Breast epithelium (tissue), 4 donors: Measurements from ENCODE around the gene MX2. TPM values are rescaled to one million over a fixed set of nuclear protein-coding genes. Genes with fewer than 3 reads are reported as not detected.

Experiments used
- DNase-seq, 2 donors: peaks; one replicate each; pipeline ENCODE4 v3.0.0-alpha.2; 2019; ENCODE audit warnings: low spot score in 2 of 2
- H3K27ac ChIP-seq, 2 donors: fragments of 200-600 bp; sonication (generic) in 1 of 2; one replicate each; pipeline ENCODE4 v1.5.1; 2016 to 2019; ENCODE audit warnings: mild to moderate bottlenecking in 1 of 2
- H3K27me3 ChIP-seq, 2 donors: fragments of 200-600 bp; sonication (generic) in 1 of 2; one replicate each; pipeline versions ENCODE4 v1.5.1 to v1.6.0; 2017 to 2019; ENCODE audit warnings: control low read depth in 1 of 2, mild to moderate bottlenecking in 1 of 2
- H3K36me3 ChIP-seq: fragments of 200-600 bp; one replicate; pipeline ENCODE4 v1.5.1; 2019
- H3K4me1 ChIP-seq, 2 donors: fragments of 200-600 bp; sonication (generic); one replicate each; pipeline ENCODE4 v1.5.1; 2016 to 2019; ENCODE audit warnings: control low read depth in 1 of 2
- H3K4me3 ChIP-seq, 3 donors: fragments of 200-600 bp; sonication (generic); 1 replicate in 2 of 3; 2 replicates in 1 of 3; pipeline ENCODE4 v1.5.1; 2016 to 2019; ENCODE audit warnings: mild to moderate bottlenecking in 3 of 3, moderate library complexity in 2 of 3
- H3K9me3 ChIP-seq, 2 donors: fragments of 200-600 bp; sonication (generic) in 1 of 2; one replicate each; pipeline ENCODE4 v1.5.1; 2016 to 2019; ENCODE audit warnings: control low read depth in 1 of 2
- POLR2A ChIP-seq: fragments of 450-650 bp; IDR thresholded peaks from one replicate; pipeline ENCODE4 v1.6.1; 2016; ENCODE audit warnings: antibody characterized with exemption, mild to moderate bottlenecking, moderate library complexity
- POLR2AphosphoS5 ChIP-seq, 3 donors: sonication (generic); formaldehyde crosslinking; IDR thresholded peaks; one replicate each; pipeline ENCODE4 v1.6.1; 2017; ENCODE audit warnings: antibody characterized with exemption in 3 of 3
- intact Hi-C: fragments of 100-400 bp; cut with DNase I; formaldehyde crosslinking; loops from one replicate; pipeline ENCODE4 v1.15.1; 2023; ENCODE audit warnings: low total_unique reads
- total RNA-seq, 3 donors: library from RNA; depleted of rRNA; stranded (reverse); fragments of >200 nt; gene quantifications; one replicate each; pipeline ENCODE4 v1.1.0, GENCODE V29; 2016
- TF ChIP-seq, protein P1 (sequence below), 3 donors: fragments of 450-650 bp; IDR thresholded peaks; one replicate each; pipeline ENCODE4 v1.5.1; 2016 to 2017; ENCODE audit warnings: antibody characterized with exemption in 3 of 3, mild to moderate bottlenecking in 3 of 3, moderate library complexity in 3 of 3

Gene MX2
- total RNA-seq, 3 donors from 2014 or later, result 8.9 to 31.5 (median 29.4) TPM

DNA sequence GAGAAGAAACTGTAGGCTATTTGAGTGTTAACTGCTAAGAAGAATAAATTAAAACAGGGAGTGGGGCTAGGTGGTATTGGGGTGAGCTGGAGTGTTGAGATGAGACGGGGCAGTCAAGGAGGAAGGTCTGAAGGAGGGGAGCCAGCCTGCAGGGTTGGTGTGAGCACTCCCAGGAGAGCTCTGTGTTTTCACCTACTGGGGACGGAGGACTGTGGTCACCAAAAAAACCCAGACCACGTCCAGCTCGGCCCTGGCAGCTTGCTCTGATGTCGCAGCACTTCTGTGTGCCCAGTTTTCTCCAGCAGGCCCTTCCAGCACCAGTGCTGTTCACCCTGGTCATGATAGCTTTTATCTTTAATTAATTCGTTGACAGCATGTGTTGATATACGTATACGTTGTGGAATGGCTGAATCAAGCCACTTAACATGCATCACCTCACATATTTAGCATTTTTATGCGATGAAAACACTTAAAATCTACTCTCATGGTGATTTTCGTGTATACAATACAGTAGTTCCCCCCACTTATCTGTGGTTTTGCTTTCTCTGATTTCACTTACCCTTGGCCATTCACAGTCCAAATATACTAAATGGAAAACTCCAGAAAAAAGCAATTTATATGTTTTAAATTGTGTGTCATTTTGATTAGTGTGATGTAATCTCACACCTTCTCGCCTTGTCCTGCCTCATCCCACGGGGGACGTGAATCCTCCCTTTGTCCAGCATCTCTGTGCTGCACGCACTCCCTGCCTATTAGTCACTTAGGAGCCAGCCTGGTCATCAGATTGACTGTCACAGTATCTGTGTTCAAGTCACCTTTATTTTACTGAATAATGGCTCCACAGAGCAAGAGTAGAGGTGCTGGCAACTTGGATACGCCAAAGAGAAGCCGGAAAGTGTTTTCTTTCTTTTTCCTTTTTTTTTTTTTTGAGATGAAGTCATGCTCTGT lies 32.9 kb upstream of the MX2 start:
- Histone ChIP-seq H3K27me3 (no peaks in the 10 kb centered on the region), H3K4me3 (no peak overlapping the region), H3K4me1 (no peaks in the 10 kb centered on the region), H3K9me3 (peaks cover 0 to 3% of the 10 kb centered on the region in 2 donors), H3K36me3 (no peaks in the 10 kb centered on the region), H3K27ac (no peak overlapping the region)
- TF ChIP-seq, protein P1, sequence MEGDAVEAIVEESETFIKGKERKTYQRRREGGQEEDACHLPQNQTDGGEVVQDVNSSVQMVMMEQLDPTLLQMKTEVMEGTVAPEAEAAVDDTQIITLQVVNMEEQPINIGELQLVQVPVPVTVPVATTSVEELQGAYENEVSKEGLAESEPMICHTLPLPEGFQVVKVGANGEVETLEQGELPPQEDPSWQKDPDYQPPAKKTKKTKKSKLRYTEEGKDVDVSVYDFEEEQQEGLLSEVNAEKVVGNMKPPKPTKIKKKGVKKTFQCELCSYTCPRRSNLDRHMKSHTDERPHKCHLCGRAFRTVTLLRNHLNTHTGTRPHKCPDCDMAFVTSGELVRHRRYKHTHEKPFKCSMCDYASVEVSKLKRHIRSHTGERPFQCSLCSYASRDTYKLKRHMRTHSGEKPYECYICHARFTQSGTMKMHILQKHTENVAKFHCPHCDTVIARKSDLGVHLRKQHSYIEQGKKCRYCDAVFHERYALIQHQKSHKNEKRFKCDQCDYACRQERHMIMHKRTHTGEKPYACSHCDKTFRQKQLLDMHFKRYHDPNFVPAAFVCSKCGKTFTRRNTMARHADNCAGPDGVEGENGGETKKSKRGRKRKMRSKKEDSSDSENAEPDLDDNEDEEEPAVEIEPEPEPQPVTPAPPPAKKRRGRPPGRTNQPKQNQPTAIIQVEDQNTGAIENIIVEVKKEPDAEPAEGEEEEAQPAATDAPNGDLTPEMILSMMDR (IDR thresholded peaks at IDR 0.05), result no peak
- TF ChIP-seq POLR2AphosphoS5 (IDR thresholded peaks at IDR 0.05) (no peak), POLR2A (no peak)
- no peak for DNase-seq
- intact Hi-C loops, result no loop called here

DNA sequence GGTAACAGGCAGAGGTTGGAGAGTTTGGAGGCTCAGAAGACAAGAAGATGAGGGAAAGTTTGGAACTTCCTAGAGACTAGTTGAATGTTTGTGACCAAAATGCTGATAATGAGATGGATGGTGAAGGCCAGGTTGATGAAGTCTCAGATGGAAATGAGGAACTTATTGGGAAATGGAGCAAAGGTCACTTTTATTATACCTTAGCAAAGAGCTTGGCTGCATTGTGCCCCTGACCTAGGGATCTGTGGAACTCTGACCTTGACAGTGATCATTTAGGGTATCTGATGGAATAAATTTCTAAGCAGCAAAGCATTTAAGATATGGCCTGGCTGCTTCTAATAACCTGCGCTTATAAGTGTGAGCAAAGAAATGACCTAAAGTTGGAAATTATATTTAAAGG lies 28.1 kb upstream of the MX2 start:
- Histone ChIP-seq H3K9me3 (peaks cover 0 to 11% of the 10 kb centered on the region in 2 donors), H3K27ac (no peak overlapping the region), H3K4me1 (no peaks in the 10 kb centered on the region), H3K36me3 (no peaks in the 10 kb centered on the region), H3K4me3 (no peak overlapping the region), H3K27me3 (no peaks in the 10 kb centered on the region)
- no peak for DNase-seq
- intact Hi-C loops, result no loop called here
- no peak for TF ChIP-seq POLR2AphosphoS5 (IDR thresholded peaks at IDR 0.05)

DNA sequence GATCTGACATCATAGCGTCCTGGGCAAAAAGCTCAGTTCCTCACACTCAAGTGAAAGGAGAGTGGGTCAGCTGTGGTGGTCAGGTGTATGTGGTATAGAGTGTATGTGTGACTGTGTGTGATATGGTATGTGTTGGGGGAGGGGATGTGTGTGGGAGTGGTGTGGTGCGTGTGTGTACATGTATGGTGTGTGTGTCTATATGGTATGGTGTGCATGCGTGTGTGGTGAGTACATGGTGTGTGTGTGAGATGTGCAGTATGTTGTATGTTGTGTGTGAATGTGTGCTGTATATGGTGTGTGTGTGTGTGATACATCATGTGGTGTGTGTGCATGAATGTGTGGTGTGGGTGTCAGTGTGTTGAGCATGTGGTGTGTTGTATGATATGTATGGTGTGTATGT lies 24.3 kb upstream of the MX2 start:
- DNase-seq, result no peak
- Histone ChIP-seq H3K4me3 (no peak overlapping the region), H3K4me1 (no peaks in the 10 kb centered on the region), H3K27ac (no peak overlapping the region), H3K36me3 (no peaks in the 10 kb centered on the region), H3K9me3 (peaks cover 0 to 11% of the 10 kb centered on the region in 2 donors), H3K27me3 (no peaks in the 10 kb centered on the region)
- TF ChIP-seq POLR2AphosphoS5 (IDR thresholded peaks at IDR 0.05) (no peak), POLR2A (no peak)
- TF ChIP-seq, protein P1 (IDR thresholded peaks at IDR 0.05), result no peak
- intact Hi-C loops, result no loop called here

DNA sequence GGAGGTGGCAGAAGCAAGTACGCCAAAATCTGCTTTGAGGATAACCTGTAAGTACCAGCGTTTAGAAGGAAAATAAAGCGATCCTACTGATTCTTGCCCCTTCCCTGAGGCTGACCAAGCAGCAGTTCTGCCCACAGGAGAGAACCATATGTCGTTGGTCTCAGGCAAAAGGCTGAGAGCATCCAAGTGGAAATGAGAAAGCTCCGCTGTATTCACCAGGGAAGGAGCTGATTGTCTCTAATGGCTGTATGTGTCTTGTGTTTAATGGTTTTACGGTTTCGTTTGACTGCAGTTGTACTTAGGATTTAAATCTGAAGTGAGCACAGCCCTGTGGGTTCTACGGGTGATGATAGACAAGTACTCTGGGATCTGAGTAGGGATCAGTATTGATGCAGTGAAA lies 23.4 kb upstream of the MX2 start:
- intact Hi-C loops, result no loop called here
- Histone ChIP-seq H3K4me1 (no peaks in the 10 kb centered on the region), H3K9me3 (peaks cover 0 to 11% of the 10 kb centered on the region in 2 donors), H3K27ac (no peak overlapping the region), H3K27me3 (no peaks in the 10 kb centered on the region), H3K4me3 (no peak overlapping the region), H3K36me3 (no peaks in the 10 kb centered on the region)
- TF ChIP-seq POLR2A (no peak), POLR2AphosphoS5 (IDR thresholded peaks at IDR 0.05) (no peak)
- TF ChIP-seq, protein P1 (IDR thresholded peaks at IDR 0.05), result no peak
- DNase-seq, result no peak

- H3K27me3 ChIP-seq, result no peaks in the 10 kb centered on the region
- H3K4me3 ChIP-seq, result no peak overlapping the region
- no peak overlapping the region for H3K27ac ChIP-seq
- H3K36me3 ChIP-seq, result no peaks in the 10 kb centered on the region
- DNase-seq, result no peak
- no peaks in the 10 kb centered on the region for H3K9me3 ChIP-seq
- intact Hi-C loops, result no loop called here
- H3K4me1 ChIP-seq, result no peaks in the 10 kb centered on the region
- TF ChIP-seq POLR2A (no peak), POLR2AphosphoS5 (IDR thresholded peaks at IDR 0.05) (no peak)
- TF ChIP-seq, protein P1 (IDR thresholded peaks at IDR 0.05), result no peak
These were observed 19.8 kb upstream of the MX2 start for GRCh38 chr21:41342035-41342434.
